ENCODE measurements around the gene CA12. TPM values are rescaled to one million over a fixed set of nuclear protein-coding genes. Genes with fewer than 3 reads are reported as not detected.

CA12 gene
- total RNA-seq, 4 donors from 2014 or later: 126 to 156 (median 143) TPM

DNA sequence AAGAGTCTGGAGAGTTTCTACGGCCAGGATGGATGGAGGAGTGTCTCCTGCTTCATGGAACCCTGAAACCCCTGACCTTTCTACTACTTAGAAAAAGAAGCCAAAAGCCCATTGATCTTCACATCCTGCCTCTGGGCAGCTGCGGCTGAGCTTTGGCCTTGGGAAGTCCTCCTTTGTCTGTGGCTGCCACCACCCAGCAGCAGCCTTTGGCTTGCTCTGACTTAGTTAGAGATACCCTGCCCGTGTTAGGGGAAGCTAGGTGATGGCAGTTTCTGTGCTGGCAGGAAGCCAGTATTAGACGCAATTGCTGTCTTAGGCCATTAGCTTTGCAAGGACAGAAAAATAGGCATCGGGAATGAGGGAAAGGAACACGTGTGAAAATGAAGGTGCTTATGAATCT is 85.5 kb downstream of the CA12 start:
- no peaks in the 10 kb centered on the region for H3K27me3 ChIP-seq
- no peaks in the 10 kb centered on the region for H3K4me1 ChIP-seq
- no peaks in the 10 kb centered on the region for H3K9me3 ChIP-seq
- peaks cover 0 to 34% (median 0%) of the 10 kb centered on the region in 3 donors for H3K36me3 ChIP-seq
- intact Hi-C loops (cut with DNase I): no loop called here
- no peak overlapping the region for H3K4me3 ChIP-seq
- no peak for DNase-seq
- TF ChIP-seq, protein P1, sequence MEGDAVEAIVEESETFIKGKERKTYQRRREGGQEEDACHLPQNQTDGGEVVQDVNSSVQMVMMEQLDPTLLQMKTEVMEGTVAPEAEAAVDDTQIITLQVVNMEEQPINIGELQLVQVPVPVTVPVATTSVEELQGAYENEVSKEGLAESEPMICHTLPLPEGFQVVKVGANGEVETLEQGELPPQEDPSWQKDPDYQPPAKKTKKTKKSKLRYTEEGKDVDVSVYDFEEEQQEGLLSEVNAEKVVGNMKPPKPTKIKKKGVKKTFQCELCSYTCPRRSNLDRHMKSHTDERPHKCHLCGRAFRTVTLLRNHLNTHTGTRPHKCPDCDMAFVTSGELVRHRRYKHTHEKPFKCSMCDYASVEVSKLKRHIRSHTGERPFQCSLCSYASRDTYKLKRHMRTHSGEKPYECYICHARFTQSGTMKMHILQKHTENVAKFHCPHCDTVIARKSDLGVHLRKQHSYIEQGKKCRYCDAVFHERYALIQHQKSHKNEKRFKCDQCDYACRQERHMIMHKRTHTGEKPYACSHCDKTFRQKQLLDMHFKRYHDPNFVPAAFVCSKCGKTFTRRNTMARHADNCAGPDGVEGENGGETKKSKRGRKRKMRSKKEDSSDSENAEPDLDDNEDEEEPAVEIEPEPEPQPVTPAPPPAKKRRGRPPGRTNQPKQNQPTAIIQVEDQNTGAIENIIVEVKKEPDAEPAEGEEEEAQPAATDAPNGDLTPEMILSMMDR (IDR thresholded peaks at IDR 0.05): no peak
- H3K27ac ChIP-seq: no peak overlapping the region
- 76 to 89% methylated on average over 4 to 5 of the region's 6 CpGs for WGBS, 2 donors

DNA sequence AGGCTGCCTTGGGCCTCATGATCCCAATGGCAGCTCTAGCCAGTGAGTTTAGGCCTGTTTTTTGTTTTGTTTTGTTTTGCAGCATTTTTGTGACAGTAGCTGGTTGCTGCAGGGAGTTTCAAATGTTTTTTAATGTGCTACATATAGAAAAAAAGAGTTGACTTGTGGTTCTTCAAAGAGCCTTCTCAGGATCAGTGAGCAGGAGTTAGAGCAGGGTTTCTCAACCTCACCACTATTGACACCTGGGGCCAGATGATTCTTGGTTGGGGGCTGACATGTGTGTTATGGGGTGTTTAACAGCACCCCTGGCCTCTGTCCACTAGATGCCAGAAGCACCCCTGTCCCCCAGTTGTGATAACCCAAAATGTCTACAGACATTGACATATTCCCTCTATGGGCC is 86.3 kb downstream of the CA12 start:
- no peaks in the 10 kb centered on the region for H3K27me3 ChIP-seq
- TF ChIP-seq POLR2A (IDR thresholded peaks at IDR 0.05): no peak
- TF ChIP-seq, protein P1 (IDR thresholded peaks at IDR 0.05): no peak
- H3K4me1 ChIP-seq: no peaks in the 10 kb centered on the region
- H3K4me3 ChIP-seq: no peak overlapping the region
- no peak overlapping the region for H3K27ac ChIP-seq
- peaks cover 0 to 29% (median 0%) of the 10 kb centered on the region in 3 donors for H3K36me3 ChIP-seq
- no peak for DNase-seq
- H3K9me3 ChIP-seq: no peaks in the 10 kb centered on the region
- intact Hi-C loops (cut with DNase I): no loop called here

- no peaks in the 10 kb centered on the region for H3K4me1 ChIP-seq
- DNase-seq: no peak
- H3K36me3 ChIP-seq: peaks cover 0 to 23% (median 0%) of the 10 kb centered on the region in 3 donors
- H3K27ac ChIP-seq: no peak overlapping the region
- H3K4me3 ChIP-seq: no peak overlapping the region
- 78 to 89% methylated on average over 3 of the region's 3 CpGs for WGBS, 2 donors
- intact Hi-C loops (cut with DNase I): loop anchor here (5.0 kb wide), 1 partner anchor 108 kb away; no protein-coding TSS in a partner anchor
- no peaks in the 10 kb centered on the region for H3K9me3 ChIP-seq
- H3K27me3 ChIP-seq: no peaks in the 10 kb centered on the region
- TF ChIP-seq, protein P1 (IDR thresholded peaks at IDR 0.05): no peak
- no peak for TF ChIP-seq POLR2A (IDR thresholded peaks at IDR 0.05)
These were observed 87.3 kb downstream of the CA12 start for GRCh38 chr15:63294359-63294758.

DNA sequence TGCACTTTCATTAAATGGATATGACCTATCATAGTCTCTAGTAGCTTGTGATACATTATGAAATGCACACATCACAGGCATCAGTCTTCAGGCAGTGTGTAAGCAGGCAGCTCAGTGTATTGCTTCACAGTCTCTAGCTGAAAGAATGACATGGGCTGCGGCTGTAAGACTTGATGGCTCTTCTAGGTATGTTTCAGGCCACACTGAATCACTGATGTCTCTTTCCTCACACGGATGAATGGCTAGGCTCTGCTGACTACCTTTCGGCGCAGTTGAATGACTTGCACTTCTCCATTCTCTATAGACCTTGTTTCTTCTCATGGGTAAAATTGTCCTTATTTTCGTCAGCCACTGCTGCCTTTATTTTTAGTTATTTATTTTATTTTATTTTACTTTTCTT is 88.9 kb downstream of the CA12 start:
- DNase-seq: no peak
- intact Hi-C loops (cut with DNase I): loop anchor here (5.0 kb wide), 1 partner anchor 110 kb away; no protein-coding TSS in a partner anchor
- 82 to 83% methylated on average over 5 of the region's 5 CpGs for WGBS, 2 donors
- Histone ChIP-seq H3K36me3 (peaks cover 0 to 8% (median 0%) of the 10 kb centered on the region in 3 donors), H3K27ac (no peak overlapping the region), H3K9me3 (no peaks in the 10 kb centered on the region), H3K27me3 (no peaks in the 10 kb centered on the region), H3K4me1 (peaks cover 0 to 6% (median 0%) of the 10 kb centered on the region in 3 donors), H3K4me3 (no peak overlapping the region)
- no peak for TF ChIP-seq POLR2A (IDR thresholded peaks at IDR 0.05)
- TF ChIP-seq, protein P1 (IDR thresholded peaks at IDR 0.05): no peak

DNA sequence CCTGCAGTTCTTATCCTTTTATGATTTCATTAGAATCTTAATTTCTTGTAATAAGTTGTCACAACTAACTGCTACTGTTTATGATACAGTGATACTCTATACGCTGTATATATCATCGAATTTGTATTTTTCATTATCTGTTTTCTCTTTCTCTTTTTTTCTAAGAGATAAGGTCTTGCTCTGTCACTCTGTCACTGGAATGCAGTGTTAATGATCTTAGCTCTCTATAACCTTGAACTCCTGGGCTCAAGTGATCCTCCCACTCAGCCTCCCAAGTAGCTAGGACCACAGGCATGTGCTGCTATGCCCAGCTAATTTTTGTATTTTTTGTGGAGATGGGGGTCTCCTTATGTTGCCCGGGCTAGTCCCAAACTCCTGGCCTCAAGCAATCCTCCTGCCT is 89.4 kb downstream of the CA12 start:
- intact Hi-C loops (cut with DNase I): loop anchor here (5.0 kb wide), 1 partner anchor 110 kb away; no protein-coding TSS in a partner anchor
- no peaks in the 10 kb centered on the region for H3K27me3 ChIP-seq
- H3K27ac ChIP-seq: no peak overlapping the region
- H3K36me3 ChIP-seq: peaks cover 0 to 7% (median 0%) of the 10 kb centered on the region in 3 donors
- no peaks in the 10 kb centered on the region for H3K9me3 ChIP-seq
- TF ChIP-seq POLR2A (IDR thresholded peaks at IDR 0.05): no peak
- TF ChIP-seq, protein P1 (IDR thresholded peaks at IDR 0.05): no peak
- H3K4me1 ChIP-seq: peaks cover 0 to 6% (median 0%) of the 10 kb centered on the region in 3 donors
- no peak for DNase-seq
- WGBS, 2 donors: 90 to 92% methylated on average over 3 of the region's 3 CpGs
- no peak overlapping the region for H3K4me3 ChIP-seq

Data from esophagus squamous epithelium (tissue), 5 donors.